Stimulated activated CD4-positive, alpha-beta T cell treated with anti-CD3 and anti-CD28 coated beads, TNF-alpha, amount 100 ng/mL, for 48 hours (primary cell): Measurements from ENCODE around the gene POLR3GL.
"Not testable (repeated sequence)": the region's sequence is repeated elsewhere in the genome, so short reads cannot be mapped to it uniquely, and the experiment has no call there.

Experiments
- DNase-seq, 3 donors: peaks; one replicate each; pipeline ENCODE4 v3.0.0-alpha.2; 2020; ENCODE audit warnings: low read depth in 3 of 3

Gene POLR3GL

GRCh38 chr1:146020058-146021049 is 55.9 kb downstream of the POLR3GL start:
- no peak for DNase-seq

GRCh38 chr1:146021050-146021445 is 56.6 kb downstream of the POLR3GL start:
- no peak for DNase-seq

- DNase-seq: no peak
Observed at GRCh38 chr1:146021622-146022402, 57.3 kb downstream of the POLR3GL start, which contains the start of gene HJV. TSS of gene HJV (minus strand) at chr1:146021735. CDS start at chr1:146020231, 1,504 bp downstream.

GRCh38 chr1:146022403-146023127 is 58.1 kb downstream of the POLR3GL start:
- DNase-seq: no peak

GRCh38 chr1:146025787-146026495 is 61.5 kb downstream of the POLR3GL start:
- DNase-seq: not testable (repeated sequence)

- DNase-seq: not testable (repeated sequence)
Observed at GRCh38 chr1:146026650-146027049, 62.2 kb downstream of the POLR3GL start.
